ENCODE results near the gene AP1S3.
"Not testable (repeated sequence)": the region's sequence is repeated elsewhere in the genome, so short reads cannot be mapped to it uniquely, and the experiment has no call there.

DNA sequence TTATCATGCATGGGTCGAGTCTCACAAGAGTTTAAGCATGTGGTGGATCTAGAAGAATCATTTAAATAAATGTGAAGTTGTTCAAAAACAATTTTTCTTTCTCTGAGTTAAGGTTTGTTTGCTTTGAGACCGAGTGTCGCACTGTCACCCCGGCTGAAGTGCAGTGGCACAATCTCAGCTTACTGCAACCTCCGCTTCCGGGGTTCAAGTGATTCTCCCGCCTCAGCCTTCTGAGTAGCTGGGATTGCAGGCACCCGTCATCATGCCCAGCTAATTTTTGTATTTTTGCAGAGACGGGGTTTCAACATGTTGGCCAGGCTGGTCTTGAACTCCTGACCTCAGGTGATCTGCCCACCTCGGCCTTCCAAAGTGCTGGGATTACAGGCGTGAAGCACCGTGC lies 34.3 kb upstream of the AP1S3 start:
- TF ChIP-seq, protein P1, sequence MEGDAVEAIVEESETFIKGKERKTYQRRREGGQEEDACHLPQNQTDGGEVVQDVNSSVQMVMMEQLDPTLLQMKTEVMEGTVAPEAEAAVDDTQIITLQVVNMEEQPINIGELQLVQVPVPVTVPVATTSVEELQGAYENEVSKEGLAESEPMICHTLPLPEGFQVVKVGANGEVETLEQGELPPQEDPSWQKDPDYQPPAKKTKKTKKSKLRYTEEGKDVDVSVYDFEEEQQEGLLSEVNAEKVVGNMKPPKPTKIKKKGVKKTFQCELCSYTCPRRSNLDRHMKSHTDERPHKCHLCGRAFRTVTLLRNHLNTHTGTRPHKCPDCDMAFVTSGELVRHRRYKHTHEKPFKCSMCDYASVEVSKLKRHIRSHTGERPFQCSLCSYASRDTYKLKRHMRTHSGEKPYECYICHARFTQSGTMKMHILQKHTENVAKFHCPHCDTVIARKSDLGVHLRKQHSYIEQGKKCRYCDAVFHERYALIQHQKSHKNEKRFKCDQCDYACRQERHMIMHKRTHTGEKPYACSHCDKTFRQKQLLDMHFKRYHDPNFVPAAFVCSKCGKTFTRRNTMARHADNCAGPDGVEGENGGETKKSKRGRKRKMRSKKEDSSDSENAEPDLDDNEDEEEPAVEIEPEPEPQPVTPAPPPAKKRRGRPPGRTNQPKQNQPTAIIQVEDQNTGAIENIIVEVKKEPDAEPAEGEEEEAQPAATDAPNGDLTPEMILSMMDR (IDR thresholded peaks at IDR 0.05; ENCODE audit: insufficient read depth, low read depth, low read length), result not testable (repeated sequence)
- not testable (repeated sequence) for TF ChIP-seq EZH2 (IDR thresholded peaks at IDR 0.05; ENCODE audit: insufficient read depth, low read length)

Measured in astrocyte (in vitro differentiated cells and primary cell).